ENCODE data around the gene APAF1. TPM values are rescaled to one million over a fixed set of nuclear protein-coding genes. Genes with fewer than 3 reads are reported as not detected.

Gene APAF1
- total and polyA plus RNA-seq, 2 of the 13 experiments (the other 11 are each of a cell fraction or from before 2014, with no cell fraction given) = 6.0 to 13.0 TPM

DNA sequence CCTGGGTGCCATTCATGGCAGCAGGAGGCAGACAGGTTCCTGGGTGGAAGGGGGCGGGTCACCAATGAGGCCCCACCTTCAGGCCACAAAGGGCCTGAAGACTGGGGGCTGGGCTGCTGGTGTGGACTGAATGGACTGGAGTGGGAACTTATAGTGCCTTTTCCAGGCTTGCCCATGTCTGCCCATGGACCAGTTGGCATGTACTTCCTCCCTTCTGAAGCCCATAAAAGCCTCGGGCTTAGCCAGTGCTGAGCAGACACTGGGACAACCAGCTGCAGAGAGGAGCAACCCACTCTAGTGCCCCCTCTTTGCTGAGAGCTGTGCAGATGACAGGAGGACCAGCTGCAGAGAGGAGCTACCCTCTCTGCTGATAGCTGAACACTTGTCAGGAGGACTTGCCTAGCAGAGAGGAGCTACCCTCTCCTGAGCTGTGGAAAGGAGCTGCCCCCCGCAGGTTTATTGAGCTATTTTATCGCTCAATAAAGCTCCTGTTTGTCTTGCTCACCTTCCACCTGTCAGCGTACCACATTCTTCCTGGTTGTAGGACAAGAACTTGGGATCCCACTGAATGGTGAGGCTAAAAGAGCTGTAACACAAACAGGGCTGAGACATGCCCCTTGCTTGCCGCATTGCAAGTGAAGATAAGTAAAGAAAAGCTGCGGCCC is 34.0 kb downstream of the APAF1 start:
- Histone ChIP-seq H3K4me3 (replicated peaks in 1 of 3; ENCODE audit: insufficient read depth in 1 of 3, low read depth in 2 of 3, low read length in 3 of 3) (no peak overlapping the region), H3K9ac (ENCODE audit: insufficient read depth, low read depth, low read length) (no peak overlapping the region), H3K9me3 (ENCODE audit: low read length) (no peaks in the 10 kb centered on the region), H3K27ac (ENCODE audit: extremely low read length, insufficient read depth, low read length) (no peak overlapping the region), H3K27me3 (ENCODE audit: control insufficient read depth in 1 of 2, insufficient read depth in 2 of 2, low read length in 2 of 2) (no peaks in the 10 kb centered on the region), H4K20me1 (ENCODE audit: insufficient read depth, low read length) (no peaks in the 10 kb centered on the region), H2AFZ (ENCODE audit: low read length) (no peak overlapping the region), H3K4me1 (ENCODE audit: insufficient read depth, low read length) (no peaks in the 10 kb centered on the region), H3K36me3 (replicated peaks in 1 of 2; ENCODE audit: control insufficient read depth in 1 of 2, insufficient read depth in 2 of 2, low read length in 2 of 2) (peaks cover 9 to 44% of the 10 kb centered on the region in 2 experiments; a peak in 3 of 5 replicates), H3K79me2 (ENCODE audit: insufficient read depth, low read length) (no peaks in the 10 kb centered on the region), H3K4me2 (ENCODE audit: low read depth, low read length) (no peak overlapping the region)
- BruUV-seq (replicated peaks) = no TSS peak
- TF ChIP-seq RCOR2 (CRISPR knock-in tag; IDR thresholded peaks at IDR 0.05) = no peak
- TF ChIP-seq ARNT (IDR thresholded peaks at IDR 0.05) = no peak
- no peak for DNase-seq (ENCODE audit: low spot score)
- in situ Hi-C loops (cut with HindIII; ENCODE audit: extremely low pct_ligation_motif_present, low pct_unique_long_range_greater_than_20kb) (no loop called here), intact Hi-C loops (cut with micrococcal nuclease; ENCODE audit: unreplicated experiment) (no loop called here)
- no peak for ATAC-seq
- POLR2A ChIA-PET = no interaction called here
- CTCF ChIA-PET (ENCODE audit: low intra/inter-chr PET ratio, low total read pairs) = no interaction called here
- 97% methylated on average over 5 of the region's 7 CpGs for WGBS (ENCODE audit: low lambda C conversion rate)
- no peak for FAIRE-seq

DNA sequence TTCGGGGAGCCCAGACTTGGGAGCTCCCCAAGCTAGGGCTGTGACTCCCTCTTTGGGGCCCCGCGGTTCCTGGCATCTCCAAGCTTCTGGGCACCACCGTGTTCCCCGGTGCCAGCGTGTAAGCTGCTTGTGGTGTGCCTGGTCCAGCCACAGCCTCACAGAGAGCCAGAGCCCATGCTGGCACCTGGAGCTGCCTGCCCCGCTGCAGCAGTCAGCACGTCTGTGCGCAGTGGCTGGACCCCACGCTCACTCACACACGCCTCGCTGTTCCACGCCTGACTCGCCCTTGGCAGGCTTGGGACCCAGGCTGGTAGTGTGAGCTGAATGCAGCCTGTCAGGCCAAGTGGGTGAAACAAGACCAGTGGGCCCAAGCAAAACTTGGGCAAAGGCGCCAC is 34.5 kb downstream of the APAF1 start:
- intact Hi-C loops (cut with micrococcal nuclease; ENCODE audit: unreplicated experiment) (no loop called here), in situ Hi-C loops (cut with HindIII; ENCODE audit: extremely low pct_ligation_motif_present, low pct_unique_long_range_greater_than_20kb) (no loop called here)
- DNase-seq (ENCODE audit: low spot score) = no peak
- Histone ChIP-seq H3K36me3 (replicated peaks in 1 of 2; ENCODE audit: control insufficient read depth in 1 of 2, insufficient read depth in 2 of 2, low read length in 2 of 2) (peaks cover 9 to 48% of the 10 kb centered on the region in 2 experiments; a peak in 3 of 5 replicates), H4K20me1 (ENCODE audit: insufficient read depth, low read length) (no peaks in the 10 kb centered on the region), H3K79me2 (ENCODE audit: insufficient read depth, low read length) (no peaks in the 10 kb centered on the region), H3K9ac (ENCODE audit: insufficient read depth, low read depth, low read length) (no peak overlapping the region), H2AFZ (ENCODE audit: low read length) (no peak overlapping the region), H3K4me3 (replicated peaks in 1 of 3; ENCODE audit: insufficient read depth in 1 of 3, low read depth in 2 of 3, low read length in 3 of 3) (no peak overlapping the region), H3K27me3 (ENCODE audit: control insufficient read depth in 1 of 2, insufficient read depth in 2 of 2, low read length in 2 of 2) (no peaks in the 10 kb centered on the region), H3K4me2 (ENCODE audit: low read depth, low read length) (no peak overlapping the region), H3K9me3 (ENCODE audit: low read length) (no peaks in the 10 kb centered on the region), H3K4me1 (ENCODE audit: insufficient read depth, low read length) (no peaks in the 10 kb centered on the region), H3K27ac (ENCODE audit: extremely low read length, insufficient read depth, low read length) (no peak overlapping the region)
- no peak for FAIRE-seq
- 100% methylated on average over 3 of the region's 15 CpGs for WGBS (ENCODE audit: low lambda C conversion rate)
- POLR2A ChIA-PET = no interaction called here
- CTCF ChIA-PET (ENCODE audit: low intra/inter-chr PET ratio, low total read pairs) = no interaction called here
- no peak for ATAC-seq
- TF ChIP-seq, protein P1, sequence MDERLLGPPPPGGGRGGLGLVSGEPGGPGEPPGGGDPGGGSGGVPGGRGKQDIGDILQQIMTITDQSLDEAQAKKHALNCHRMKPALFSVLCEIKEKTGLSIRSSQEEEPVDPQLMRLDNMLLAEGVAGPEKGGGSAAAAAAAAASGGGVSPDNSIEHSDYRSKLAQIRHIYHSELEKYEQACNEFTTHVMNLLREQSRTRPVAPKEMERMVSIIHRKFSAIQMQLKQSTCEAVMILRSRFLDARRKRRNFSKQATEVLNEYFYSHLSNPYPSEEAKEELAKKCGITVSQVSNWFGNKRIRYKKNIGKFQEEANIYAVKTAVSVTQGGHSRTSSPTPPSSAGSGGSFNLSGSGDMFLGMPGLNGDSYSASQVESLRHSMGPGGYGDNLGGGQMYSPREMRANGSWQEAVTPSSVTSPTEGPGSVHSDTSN (CRISPR knock-in tag; IDR thresholded peaks at IDR 0.05) = no peak
- no peak for TF ChIP-seq THAP11 (CRISPR knock-in tag; IDR thresholded peaks at IDR 0.05)
- TF ChIP-seq, protein P2, sequence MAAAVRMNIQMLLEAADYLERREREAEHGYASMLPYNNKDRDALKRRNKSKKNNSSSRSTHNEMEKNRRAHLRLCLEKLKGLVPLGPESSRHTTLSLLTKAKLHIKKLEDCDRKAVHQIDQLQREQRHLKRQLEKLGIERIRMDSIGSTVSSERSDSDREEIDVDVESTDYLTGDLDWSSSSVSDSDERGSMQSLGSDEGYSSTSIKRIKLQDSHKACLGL (CRISPR knock-in tag; IDR thresholded peaks at IDR 0.05) = no peak
- TF ChIP-seq TOE1 (CRISPR knock-in tag; IDR thresholded peaks at IDR 0.05) = no peak
- TF ChIP-seq ZNF234 (CRISPR knock-in tag; conservative IDR thresholded peaks at IDR 0.05) = no peak
- TF ChIP-seq, protein P3, sequence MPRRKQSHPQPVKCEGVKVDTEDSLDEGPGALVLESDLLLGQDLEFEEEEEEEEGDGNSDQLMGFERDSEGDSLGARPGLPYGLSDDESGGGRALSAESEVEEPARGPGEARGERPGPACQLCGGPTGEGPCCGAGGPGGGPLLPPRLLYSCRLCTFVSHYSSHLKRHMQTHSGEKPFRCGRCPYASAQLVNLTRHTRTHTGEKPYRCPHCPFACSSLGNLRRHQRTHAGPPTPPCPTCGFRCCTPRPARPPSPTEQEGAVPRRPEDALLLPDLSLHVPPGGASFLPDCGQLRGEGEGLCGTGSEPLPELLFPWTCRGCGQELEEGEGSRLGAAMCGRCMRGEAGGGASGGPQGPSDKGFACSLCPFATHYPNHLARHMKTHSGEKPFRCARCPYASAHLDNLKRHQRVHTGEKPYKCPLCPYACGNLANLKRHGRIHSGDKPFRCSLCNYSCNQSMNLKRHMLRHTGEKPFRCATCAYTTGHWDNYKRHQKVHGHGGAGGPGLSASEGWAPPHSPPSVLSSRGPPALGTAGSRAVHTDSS (CRISPR knock-in tag; conservative IDR thresholded peaks at IDR 0.05) = no peak
- TF ChIP-seq NFIB (CRISPR knock-in tag; IDR thresholded peaks at IDR 0.05; ENCODE audit: borderline replicate concordance) = no peak
- no peak for TF ChIP-seq ZNF713 (CRISPR knock-in tag; IDR thresholded peaks at IDR 0.05)
- no peak for TF ChIP-seq ZNF235 (CRISPR knock-in tag; IDR thresholded peaks at IDR 0.05; ENCODE audit: borderline replicate concordance)
- TF ChIP-seq YEATS4 (CRISPR knock-in tag; IDR thresholded peaks at IDR 0.05; ENCODE audit: borderline replicate concordance) = no peak
- no peak for TF ChIP-seq SUZ12 (IDR thresholded peaks at IDR 0.05; ENCODE audit: low read depth, low read length)
- no peak for TF ChIP-seq ZNF768 (CRISPR knock-in tag; IDR thresholded peaks at IDR 0.05)
- no peak for TF ChIP-seq KDM2A (CRISPR knock-in tag; IDR thresholded peaks at IDR 0.05; ENCODE audit: borderline replicate concordance, low read depth)
- no peak for TF ChIP-seq ZZZ3 (CRISPR knock-in tag; IDR thresholded peaks at IDR 0.05; ENCODE audit: borderline replicate concordance)
- TF ChIP-seq ATF7 (IDR thresholded peaks at IDR 0.05) = no peak
- no peak for TF ChIP-seq ATF7 (CRISPR knock-in tag; IDR thresholded peaks at IDR 0.05)
- no TSS peak for BruUV-seq (replicated peaks)
